ENCODE measurements around the gene CCDC175.

Gene CCDC175

GRCh38 chr14:59580911-59581310 lies 4.3 kb upstream of the CCDC175 start:
- Histone ChIP-seq H3K4me3 (ENCODE audit: low read length) (no peak overlapping the region), H3K9me3 (ENCODE audit: low read length) (no peaks in the 10 kb centered on the region), H3K36me3 (ENCODE audit: insufficient read depth, low read length) (no peaks in the 10 kb centered on the region), H3K27me3 (ENCODE audit: insufficient read depth, low read length) (peaks cover 2% of the 10 kb centered on the region), H3K4me1 (ENCODE audit: insufficient read depth, low read length) (no peaks in the 10 kb centered on the region), H2AFZ (ENCODE audit: low read depth, low read length) (no peak overlapping the region)

- H2AFZ ChIP-seq (ENCODE audit: low read depth, low read length) = no peak overlapping the region
- no peaks in the 10 kb centered on the region for H3K9me3 ChIP-seq (ENCODE audit: low read length)
- no peaks in the 10 kb centered on the region for H3K27me3 ChIP-seq (ENCODE audit: insufficient read depth, low read length)
- no peaks in the 10 kb centered on the region for H3K36me3 ChIP-seq (ENCODE audit: insufficient read depth, low read length)
- H3K4me3 ChIP-seq (ENCODE audit: low read length) = no peak overlapping the region
- H3K4me1 ChIP-seq (ENCODE audit: insufficient read depth, low read length) = peaks cover 5% of the 10 kb centered on the region
Observed at GRCh38 chr14:59570122-59570521, 6.5 kb downstream of the CCDC175 start.

- Histone ChIP-seq H3K27me3 (ENCODE audit: insufficient read depth, low read length) (no peaks in the 10 kb centered on the region), H3K9me3 (ENCODE audit: low read length) (no peaks in the 10 kb centered on the region), H3K36me3 (ENCODE audit: insufficient read depth, low read length) (no peaks in the 10 kb centered on the region), H3K4me3 (ENCODE audit: low read length) (no peak overlapping the region), H2AFZ (ENCODE audit: low read depth, low read length) (no peak overlapping the region), H3K4me1 (ENCODE audit: insufficient read depth, low read length) (peaks cover 15% of the 10 kb centered on the region)
Observed at GRCh38 chr14:59566725-59567124, 9.9 kb downstream of the CCDC175 start.

DNA sequence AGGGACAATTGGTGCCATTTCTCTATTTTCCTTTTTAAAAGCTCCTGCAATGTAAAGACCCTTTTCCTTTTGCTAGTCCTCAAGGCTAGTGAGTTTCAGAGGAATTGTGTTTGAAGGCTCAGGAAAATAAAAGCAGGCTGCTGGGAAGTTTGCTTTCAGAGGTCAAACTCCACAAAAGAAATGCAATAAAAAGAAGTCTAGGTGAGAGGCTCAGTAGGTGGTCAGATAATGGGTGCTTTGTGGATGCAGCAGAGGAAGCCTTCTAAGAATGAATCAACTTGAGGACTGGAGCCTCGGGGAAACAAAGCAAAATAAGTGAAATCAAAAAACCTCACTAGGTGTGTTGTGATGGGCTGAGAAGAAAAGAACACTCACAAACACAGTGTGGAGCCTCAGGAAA lies 10.3 kb downstream of the CCDC175 start:
- Histone ChIP-seq H2AFZ (ENCODE audit: low read depth, low read length) (no peak overlapping the region), H3K4me1 (ENCODE audit: insufficient read depth, low read length) (peaks cover 15% of the 10 kb centered on the region), H3K27me3 (ENCODE audit: insufficient read depth, low read length) (no peaks in the 10 kb centered on the region), H3K36me3 (ENCODE audit: insufficient read depth, low read length) (no peaks in the 10 kb centered on the region), H3K9me3 (ENCODE audit: low read length) (no peaks in the 10 kb centered on the region), H3K4me3 (ENCODE audit: low read length) (no peak overlapping the region)

- H3K4me1 ChIP-seq (ENCODE audit: insufficient read depth, low read length) = peaks cover 15% of the 10 kb centered on the region
- no peaks in the 10 kb centered on the region for H3K9me3 ChIP-seq (ENCODE audit: low read length)
- H3K4me3 ChIP-seq (ENCODE audit: low read length) = no peak overlapping the region
- H3K36me3 ChIP-seq (ENCODE audit: insufficient read depth, low read length) = no peaks in the 10 kb centered on the region
- H2AFZ ChIP-seq (ENCODE audit: low read depth, low read length) = no peak overlapping the region
- H3K27me3 ChIP-seq (ENCODE audit: insufficient read depth, low read length) = peaks cover 3% of the 10 kb centered on the region
Observed at GRCh38 chr14:59565087-59565486, 11.5 kb downstream of the CCDC175 start.

- Histone ChIP-seq H3K4me3 (ENCODE audit: low read length) (no peak overlapping the region), H3K9me3 (ENCODE audit: low read length) (no peaks in the 10 kb centered on the region), H3K27me3 (ENCODE audit: insufficient read depth, low read length) (peaks cover 3% of the 10 kb centered on the region), H2AFZ (ENCODE audit: low read depth, low read length) (no peak overlapping the region), H3K4me1 (ENCODE audit: insufficient read depth, low read length) (peaks cover 15% of the 10 kb centered on the region), H3K36me3 (ENCODE audit: insufficient read depth, low read length) (no peaks in the 10 kb centered on the region)
Observed at GRCh38 chr14:59564366-59564765, 12.2 kb downstream of the CCDC175 start.

DNA sequence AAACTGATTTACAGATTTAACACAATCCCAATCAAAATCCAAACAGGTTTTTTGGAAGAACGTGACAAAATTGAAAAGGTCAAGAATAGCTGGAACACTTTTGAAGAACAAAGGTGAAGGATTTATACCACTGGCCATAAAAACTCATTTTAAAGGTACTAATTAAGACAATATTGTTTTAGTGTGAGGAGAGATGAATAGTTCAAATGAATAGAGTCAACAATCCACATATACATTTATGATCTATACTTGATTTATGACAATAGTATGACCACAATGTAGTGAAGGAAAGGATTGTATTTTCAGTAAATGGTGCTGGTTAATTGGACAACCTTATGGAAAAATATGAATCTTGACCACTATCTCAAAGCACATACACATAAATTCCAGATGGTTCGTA lies 29.3 kb downstream of the CCDC175 start:
- no peaks in the 10 kb centered on the region for H3K27me3 ChIP-seq (ENCODE audit: insufficient read depth, low read length)
- H3K9me3 ChIP-seq (ENCODE audit: low read length) = no peaks in the 10 kb centered on the region
- H3K36me3 ChIP-seq (ENCODE audit: insufficient read depth, low read length) = no peaks in the 10 kb centered on the region
- H3K4me1 ChIP-seq (ENCODE audit: insufficient read depth, low read length) = no peaks in the 10 kb centered on the region
- no peak overlapping the region for H3K4me3 ChIP-seq (ENCODE audit: low read length)
- no peak overlapping the region for H2AFZ ChIP-seq (ENCODE audit: low read depth, low read length)

DNA sequence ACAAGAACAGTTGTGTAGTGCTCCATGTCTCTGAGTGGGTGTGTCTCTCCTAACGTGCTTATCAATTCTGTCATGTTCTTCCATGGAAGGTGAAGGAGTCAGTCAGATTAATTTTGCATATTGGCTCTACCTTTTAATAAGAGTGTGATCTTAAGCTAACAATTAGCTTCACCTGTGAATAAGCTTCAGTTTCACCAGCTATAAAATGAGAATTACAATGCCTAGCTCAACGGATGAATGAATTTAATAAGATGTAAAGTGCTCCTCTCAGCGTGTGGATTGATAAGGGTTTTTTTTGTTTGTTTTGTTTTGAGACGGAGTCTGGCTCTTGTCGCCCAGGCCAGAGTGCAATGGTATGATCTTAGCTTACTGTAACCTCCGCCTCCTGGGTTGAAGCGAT lies 32.7 kb downstream of the CCDC175 start:
- Histone ChIP-seq H3K4me3 (ENCODE audit: low read length) (no peak overlapping the region), H3K9me3 (ENCODE audit: low read length) (no peaks in the 10 kb centered on the region), H3K27me3 (ENCODE audit: insufficient read depth, low read length) (no peaks in the 10 kb centered on the region), H2AFZ (ENCODE audit: low read depth, low read length) (no peak overlapping the region), H3K4me1 (ENCODE audit: insufficient read depth, low read length) (no peaks in the 10 kb centered on the region), H3K36me3 (ENCODE audit: insufficient read depth, low read length) (no peaks in the 10 kb centered on the region)

GRCh38 chr14:59541731-59542130 lies 34.9 kb downstream of the CCDC175 start:
- Histone ChIP-seq H3K27me3 (ENCODE audit: insufficient read depth, low read length) (peaks cover 2% of the 10 kb centered on the region), H3K36me3 (ENCODE audit: insufficient read depth, low read length) (no peaks in the 10 kb centered on the region), H2AFZ (ENCODE audit: low read depth, low read length) (no peak overlapping the region), H3K9me3 (ENCODE audit: low read length) (no peaks in the 10 kb centered on the region), H3K4me1 (ENCODE audit: insufficient read depth, low read length) (no peaks in the 10 kb centered on the region), H3K4me3 (ENCODE audit: low read length) (no peak overlapping the region)

GRCh38 chr14:59540852-59541251 lies 35.8 kb downstream of the CCDC175 start:
- Histone ChIP-seq H3K9me3 (ENCODE audit: low read length) (no peaks in the 10 kb centered on the region), H3K4me3 (ENCODE audit: low read length) (no peak overlapping the region), H3K4me1 (ENCODE audit: insufficient read depth, low read length) (no peaks in the 10 kb centered on the region), H2AFZ (ENCODE audit: low read depth, low read length) (no peak overlapping the region), H3K27me3 (ENCODE audit: insufficient read depth, low read length) (peaks cover 2% of the 10 kb centered on the region), H3K36me3 (ENCODE audit: insufficient read depth, low read length) (no peaks in the 10 kb centered on the region)

DNA sequence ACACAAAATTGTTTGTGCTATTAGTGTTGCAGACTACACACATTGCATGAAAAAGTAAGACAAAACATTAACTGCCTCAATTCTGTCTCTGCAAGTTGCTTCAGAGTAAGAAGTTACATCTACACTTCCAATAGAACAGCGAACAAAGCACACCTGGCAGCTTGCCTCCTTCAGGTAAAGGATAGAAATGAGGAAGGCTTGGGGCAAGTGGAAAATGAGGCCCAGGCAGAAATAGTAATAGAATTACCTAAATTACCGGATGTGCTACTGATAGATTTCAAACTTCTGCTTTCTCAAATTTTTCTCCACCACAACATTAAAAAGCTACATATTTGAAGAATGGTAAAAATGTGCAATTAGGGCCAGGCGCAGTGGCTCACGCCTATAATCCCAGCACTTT lies 37.7 kb downstream of the CCDC175 start:
- peaks cover 2% of the 10 kb centered on the region for H3K27me3 ChIP-seq (ENCODE audit: insufficient read depth, low read length)
- no peak overlapping the region for H2AFZ ChIP-seq (ENCODE audit: low read depth, low read length)
- H3K36me3 ChIP-seq (ENCODE audit: insufficient read depth, low read length) = no peaks in the 10 kb centered on the region
- no peak overlapping the region for H3K4me3 ChIP-seq (ENCODE audit: low read length)
- H3K9me3 ChIP-seq (ENCODE audit: low read length) = no peaks in the 10 kb centered on the region
- no peaks in the 10 kb centered on the region for H3K4me1 ChIP-seq (ENCODE audit: insufficient read depth, low read length)

DNA sequence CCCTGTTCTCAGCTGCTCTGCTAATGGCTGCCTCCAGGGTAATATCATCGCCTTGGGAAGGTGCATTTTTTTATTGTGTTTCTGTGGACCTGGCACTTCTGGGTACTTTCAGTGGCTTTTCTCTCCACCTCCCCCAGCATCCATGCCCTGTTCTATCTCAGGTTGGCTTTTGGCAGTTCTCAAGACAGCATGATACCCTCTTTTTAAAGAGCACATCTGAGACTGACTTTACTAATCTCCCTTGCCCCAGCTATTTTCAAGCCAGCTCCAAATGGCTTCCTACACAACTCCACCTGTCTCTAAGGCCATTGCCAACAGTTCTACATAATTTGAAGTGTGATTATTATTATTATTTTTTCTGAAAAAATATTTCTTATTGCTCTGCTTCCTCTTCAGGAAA lies 39.1 kb downstream of the CCDC175 start:
- Histone ChIP-seq H2AFZ (ENCODE audit: low read depth, low read length) (no peak overlapping the region), H3K4me3 (ENCODE audit: low read length) (no peak overlapping the region), H3K4me1 (ENCODE audit: insufficient read depth, low read length) (no peaks in the 10 kb centered on the region)

DNA sequence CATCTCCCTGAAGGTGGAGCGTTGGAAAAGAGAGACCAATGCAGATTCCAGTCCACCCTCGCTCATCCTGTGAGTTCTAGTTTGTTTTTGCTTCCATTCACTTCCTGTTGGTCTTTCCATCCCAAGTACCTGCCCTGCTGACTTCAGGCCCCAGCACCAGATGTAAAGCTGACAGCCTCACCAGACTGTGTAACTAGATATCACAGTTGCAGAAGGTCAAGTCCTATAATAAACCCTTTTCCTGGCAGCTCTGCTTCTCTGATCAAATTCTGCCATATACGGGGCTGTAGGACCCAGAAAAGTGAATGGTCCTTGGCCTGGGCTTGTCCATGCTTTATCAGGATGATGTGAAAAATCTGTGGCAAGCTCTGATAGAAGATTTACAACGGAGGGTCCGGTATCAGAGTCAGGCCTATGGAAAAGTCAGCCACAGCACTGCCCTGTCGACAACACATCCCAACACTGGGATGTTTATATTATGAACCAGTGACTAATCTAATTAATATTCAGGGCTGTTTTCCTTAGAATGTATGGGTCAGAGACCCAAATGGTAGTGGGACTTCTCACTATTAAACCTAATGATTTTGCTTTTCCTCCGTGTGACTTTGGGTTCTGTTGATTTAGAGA lies 42.1 kb downstream of the CCDC175 start:
- H3K4me1 ChIP-seq (ENCODE audit: insufficient read depth, low read length) = no peaks in the 10 kb centered on the region
- no peaks in the 10 kb centered on the region for H3K9me3 ChIP-seq (ENCODE audit: low read length)
- H3K4me3 ChIP-seq (ENCODE audit: low read length) = no peak overlapping the region
- peaks cover 2% of the 10 kb centered on the region for H3K27me3 ChIP-seq (ENCODE audit: insufficient read depth, low read length)
- H3K36me3 ChIP-seq (ENCODE audit: insufficient read depth, low read length) = no peaks in the 10 kb centered on the region
- no peak overlapping the region for H2AFZ ChIP-seq (ENCODE audit: low read depth, low read length)

More for the DNA sequence above, 39.1 kb downstream of the CCDC175 start:
- H3K27me3 ChIP-seq (ENCODE audit: insufficient read depth, low read length) = peaks cover 2% of the 10 kb centered on the region
- no peaks in the 10 kb centered on the region for H3K9me3 ChIP-seq (ENCODE audit: low read length)
- H3K36me3 ChIP-seq (ENCODE audit: insufficient read depth, low read length) = no peaks in the 10 kb centered on the region

- H3K9me3 ChIP-seq (ENCODE audit: low read length) = no peaks in the 10 kb centered on the region
- H3K4me1 ChIP-seq (ENCODE audit: insufficient read depth, low read length) = no peaks in the 10 kb centered on the region
- H3K4me3 ChIP-seq (ENCODE audit: low read length) = no peak overlapping the region
- no peaks in the 10 kb centered on the region for H3K36me3 ChIP-seq (ENCODE audit: insufficient read depth, low read length)
- H2AFZ ChIP-seq (ENCODE audit: low read depth, low read length) = no peak overlapping the region
- H3K27me3 ChIP-seq (ENCODE audit: insufficient read depth, low read length) = peaks cover 2% of the 10 kb centered on the region
Observed at GRCh38 chr14:59532419-59532818, 44.2 kb downstream of the CCDC175 start.

All from neuron (in vitro differentiated cells).